Fibroblast of mammary gland (primary cell): ENCODE results near the gene DNAJC15.
A peak's percentile ranks its signal among the peaks of the same experiment; 100 is the strongest.

ENCODE experiments used
- DNase-seq: peaks from one replicate; pipeline ENCODE4 v3.0.0-alpha.2; 2010; ENCODE audit warnings: low read depth
- H3K4me3 ChIP-seq: 2 replicates; pipeline ENCODE4 v1.5.1; 2011; ENCODE audit warnings: low read depth, mild to moderate bottlenecking, low read length, moderate library complexity; ENCODE audit not compliant: control insufficient read depth
- CTCF ChIP-seq: conservative IDR thresholded peaks from 2 replicates; pipeline ENCODE4 v1.5.1; 2011; ENCODE audit warnings: low read depth, low read length, inconsistent platforms; ENCODE audit not compliant: control insufficient read depth, insufficient read depth

The DNAJC15 gene

GRCh38 chr13:42992764-42993122, 30.6 kb upstream of the DNAJC15 start:
- H3K4me3 ChIP-seq = no peak overlapping the region
- no peak for DNase-seq
- no peak for TF ChIP-seq CTCF

GRCh38 chr13:42994878-42995277, 28.5 kb upstream of the DNAJC15 start:
- no peak for TF ChIP-seq CTCF
- no peak for DNase-seq
- H3K4me3 ChIP-seq = no peak overlapping the region

- no peak for TF ChIP-seq CTCF
- DNase-seq = peak; percentile 94
- no peak overlapping the region for H3K4me3 ChIP-seq
Measured at GRCh38 chr13:42996584-42996983, 26.8 kb upstream of the DNAJC15 start.

- H3K4me3 ChIP-seq = no peak overlapping the region
- no peak for TF ChIP-seq CTCF
- peak; percentile 15 for DNase-seq
Measured at GRCh38 chr13:42997381-42997780, 26.0 kb upstream of the DNAJC15 start.

- no peak for DNase-seq
- no peak overlapping the region for H3K4me3 ChIP-seq
- TF ChIP-seq CTCF = no peak
Measured at GRCh38 chr13:42999491-42999890, 23.9 kb upstream of the DNAJC15 start.

GRCh38 chr13:43000676-43001075, 22.7 kb upstream of the DNAJC15 start:
- H3K4me3 ChIP-seq = no peak overlapping the region
- DNase-seq = no peak
- no peak for TF ChIP-seq CTCF

- no peak for DNase-seq
- no peak overlapping the region for H3K4me3 ChIP-seq
- no peak for TF ChIP-seq CTCF
Measured at GRCh38 chr13:43002021-43002420, 21.4 kb upstream of the DNAJC15 start.
